Measurements from ENCODE around the gene MFRP.

The MFRP gene

DNA sequence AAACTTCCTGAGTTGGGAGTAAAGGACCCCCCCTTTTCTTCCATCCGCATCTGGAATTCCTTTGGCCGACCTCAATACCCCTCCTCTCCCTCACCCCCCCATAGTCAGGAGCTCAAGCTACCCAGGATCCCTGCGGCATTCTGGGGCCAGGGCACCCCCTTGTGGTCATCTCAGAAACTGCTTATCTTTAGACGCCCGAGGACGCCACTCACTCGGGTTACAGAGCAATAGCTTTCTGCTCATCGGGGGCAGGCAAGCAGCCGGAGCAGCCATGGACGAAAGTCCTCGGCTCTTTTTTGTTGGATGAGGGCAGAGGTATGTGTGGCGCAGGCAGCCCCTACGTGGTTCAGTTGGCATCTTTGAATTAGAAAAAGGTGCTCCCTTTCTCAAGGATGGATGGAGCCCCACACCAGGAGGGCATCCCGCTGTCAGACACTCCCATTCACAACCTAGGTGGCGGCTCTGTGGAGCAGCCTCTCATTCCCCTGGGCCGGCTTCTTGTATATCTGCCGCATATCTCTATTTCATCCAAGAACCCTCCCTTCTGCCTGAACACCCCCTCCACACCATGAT is 8.1 kb downstream of the MFRP start:
- no peak overlapping the region for H3K4me3 ChIP-seq (ENCODE audit: low read depth, low read length)
- no peak overlapping the region for H3K27ac ChIP-seq
- H3K36me3 ChIP-seq (ENCODE audit: control insufficient read depth, insufficient read depth, low read length): no peaks in the 10 kb centered on the region
- TF ChIP-seq, protein P1, sequence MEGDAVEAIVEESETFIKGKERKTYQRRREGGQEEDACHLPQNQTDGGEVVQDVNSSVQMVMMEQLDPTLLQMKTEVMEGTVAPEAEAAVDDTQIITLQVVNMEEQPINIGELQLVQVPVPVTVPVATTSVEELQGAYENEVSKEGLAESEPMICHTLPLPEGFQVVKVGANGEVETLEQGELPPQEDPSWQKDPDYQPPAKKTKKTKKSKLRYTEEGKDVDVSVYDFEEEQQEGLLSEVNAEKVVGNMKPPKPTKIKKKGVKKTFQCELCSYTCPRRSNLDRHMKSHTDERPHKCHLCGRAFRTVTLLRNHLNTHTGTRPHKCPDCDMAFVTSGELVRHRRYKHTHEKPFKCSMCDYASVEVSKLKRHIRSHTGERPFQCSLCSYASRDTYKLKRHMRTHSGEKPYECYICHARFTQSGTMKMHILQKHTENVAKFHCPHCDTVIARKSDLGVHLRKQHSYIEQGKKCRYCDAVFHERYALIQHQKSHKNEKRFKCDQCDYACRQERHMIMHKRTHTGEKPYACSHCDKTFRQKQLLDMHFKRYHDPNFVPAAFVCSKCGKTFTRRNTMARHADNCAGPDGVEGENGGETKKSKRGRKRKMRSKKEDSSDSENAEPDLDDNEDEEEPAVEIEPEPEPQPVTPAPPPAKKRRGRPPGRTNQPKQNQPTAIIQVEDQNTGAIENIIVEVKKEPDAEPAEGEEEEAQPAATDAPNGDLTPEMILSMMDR (IDR thresholded peaks at IDR 0.05): peak; percentile 67
- H3K79me2 ChIP-seq: no peaks in the 10 kb centered on the region
- no peaks in the 10 kb centered on the region for H3K9me3 ChIP-seq (ENCODE audit: control insufficient read depth, low read length)
- no peak overlapping the region for H3K9ac ChIP-seq
- no peak overlapping the region for H3K4me2 ChIP-seq (ENCODE audit: low read length)
- H3K27me3 ChIP-seq (ENCODE audit: control insufficient read depth, insufficient read depth, low read length): no peaks in the 10 kb centered on the region
- H2AFZ ChIP-seq: no peak overlapping the region
- H3K4me1 ChIP-seq: no peaks in the 10 kb centered on the region

DNA sequence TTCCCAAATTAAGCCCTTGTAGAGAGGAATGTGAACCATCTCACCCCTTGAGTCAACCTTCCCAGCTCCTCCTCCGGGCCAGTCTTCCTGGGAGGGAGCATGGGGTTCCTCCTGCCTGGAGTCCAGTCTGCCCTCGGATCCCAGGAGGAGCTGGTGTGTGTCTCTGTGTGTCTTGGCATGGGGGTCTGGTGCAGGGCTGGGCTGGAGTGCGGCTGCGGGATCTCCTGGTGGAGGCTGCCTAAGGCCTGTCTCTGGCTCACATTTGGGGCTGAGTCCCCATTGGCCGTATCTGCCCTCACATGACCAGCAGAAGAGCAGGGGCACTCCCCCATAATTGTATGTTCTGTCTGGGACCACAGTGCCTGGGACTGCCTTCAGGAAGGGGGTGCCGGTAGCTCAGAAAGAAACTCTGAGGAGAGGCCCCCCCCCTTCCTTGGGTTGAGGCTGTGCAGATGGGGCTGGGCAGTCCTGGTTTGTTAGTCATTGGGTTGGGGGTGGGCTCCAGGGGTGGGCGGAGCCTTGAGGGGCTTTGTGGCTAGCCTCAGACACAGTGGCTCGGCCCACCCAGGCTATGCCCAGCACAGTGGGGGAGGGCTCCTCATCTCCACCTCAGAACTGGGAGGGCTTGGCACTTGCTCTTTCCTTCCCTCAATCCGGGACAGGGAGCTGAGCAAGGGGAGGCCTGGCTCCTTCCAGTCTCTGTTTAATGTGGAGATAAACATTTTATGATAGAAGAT is 8.8 kb downstream of the MFRP start:
- Histone ChIP-seq H3K9ac (no peak overlapping the region), H3K4me2 (ENCODE audit: low read length) (no peak overlapping the region), H3K27me3 (ENCODE audit: control insufficient read depth, insufficient read depth, low read length) (no peaks in the 10 kb centered on the region), H3K36me3 (ENCODE audit: control insufficient read depth, insufficient read depth, low read length) (no peaks in the 10 kb centered on the region), H3K27ac (no peak overlapping the region), H3K4me3 (ENCODE audit: low read depth, low read length) (no peak overlapping the region), H2AFZ (no peak overlapping the region), H3K79me2 (no peaks in the 10 kb centered on the region), H3K4me1 (no peaks in the 10 kb centered on the region), H3K9me3 (ENCODE audit: control insufficient read depth, low read length) (no peaks in the 10 kb centered on the region)
- TF ChIP-seq, protein P1 (IDR thresholded peaks at IDR 0.05): no peak

DNA sequence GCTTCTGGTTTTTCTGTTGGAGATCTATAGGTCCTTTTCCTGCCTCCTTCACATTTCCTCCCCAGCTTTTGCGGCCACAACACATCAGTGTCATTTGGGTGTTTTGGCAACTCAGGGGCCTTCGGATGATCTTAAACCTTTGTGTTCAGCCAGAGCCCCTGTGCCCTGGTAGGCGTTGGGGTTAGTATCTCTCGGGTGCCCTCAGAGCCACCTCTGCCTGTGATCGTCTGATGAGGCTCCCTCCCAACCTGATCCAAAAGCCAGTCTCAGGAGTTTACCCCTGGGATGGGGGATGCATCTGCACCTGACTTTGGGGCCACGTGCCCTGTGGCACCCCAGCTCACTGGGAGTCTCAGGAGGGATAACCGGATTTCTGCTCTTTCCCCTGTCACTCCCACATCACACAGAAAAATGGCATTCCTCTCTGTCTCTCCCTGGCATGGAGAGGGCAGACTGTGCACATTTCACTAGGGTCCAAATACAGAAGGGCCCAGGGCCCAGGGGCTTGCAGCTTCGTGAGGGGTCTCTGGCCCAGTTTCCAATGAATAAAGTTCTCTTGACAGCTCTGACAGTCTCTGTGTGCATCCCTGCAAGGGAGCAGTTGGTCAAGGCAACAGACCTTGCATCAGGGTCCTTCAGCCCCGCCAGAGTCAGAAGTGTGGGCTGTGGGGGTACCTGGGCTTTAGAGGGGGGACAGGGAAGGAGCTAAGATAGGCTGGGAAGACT is 9.6 kb downstream of the MFRP start:
- no peak overlapping the region for H2AFZ ChIP-seq
- no peak overlapping the region for H3K27ac ChIP-seq
- H3K4me2 ChIP-seq (ENCODE audit: low read length): no peak overlapping the region
- H3K36me3 ChIP-seq (ENCODE audit: control insufficient read depth, insufficient read depth, low read length): no peaks in the 10 kb centered on the region
- TF ChIP-seq, protein P1 (IDR thresholded peaks at IDR 0.05): no peak
- no peaks in the 10 kb centered on the region for H3K27me3 ChIP-seq (ENCODE audit: control insufficient read depth, insufficient read depth, low read length)
- no peaks in the 10 kb centered on the region for H3K9me3 ChIP-seq (ENCODE audit: control insufficient read depth, low read length)
- no peak overlapping the region for H3K4me3 ChIP-seq (ENCODE audit: low read depth, low read length)
- H3K4me1 ChIP-seq: no peaks in the 10 kb centered on the region
- no peak overlapping the region for H3K9ac ChIP-seq
- no peaks in the 10 kb centered on the region for H3K79me2 ChIP-seq

DNA sequence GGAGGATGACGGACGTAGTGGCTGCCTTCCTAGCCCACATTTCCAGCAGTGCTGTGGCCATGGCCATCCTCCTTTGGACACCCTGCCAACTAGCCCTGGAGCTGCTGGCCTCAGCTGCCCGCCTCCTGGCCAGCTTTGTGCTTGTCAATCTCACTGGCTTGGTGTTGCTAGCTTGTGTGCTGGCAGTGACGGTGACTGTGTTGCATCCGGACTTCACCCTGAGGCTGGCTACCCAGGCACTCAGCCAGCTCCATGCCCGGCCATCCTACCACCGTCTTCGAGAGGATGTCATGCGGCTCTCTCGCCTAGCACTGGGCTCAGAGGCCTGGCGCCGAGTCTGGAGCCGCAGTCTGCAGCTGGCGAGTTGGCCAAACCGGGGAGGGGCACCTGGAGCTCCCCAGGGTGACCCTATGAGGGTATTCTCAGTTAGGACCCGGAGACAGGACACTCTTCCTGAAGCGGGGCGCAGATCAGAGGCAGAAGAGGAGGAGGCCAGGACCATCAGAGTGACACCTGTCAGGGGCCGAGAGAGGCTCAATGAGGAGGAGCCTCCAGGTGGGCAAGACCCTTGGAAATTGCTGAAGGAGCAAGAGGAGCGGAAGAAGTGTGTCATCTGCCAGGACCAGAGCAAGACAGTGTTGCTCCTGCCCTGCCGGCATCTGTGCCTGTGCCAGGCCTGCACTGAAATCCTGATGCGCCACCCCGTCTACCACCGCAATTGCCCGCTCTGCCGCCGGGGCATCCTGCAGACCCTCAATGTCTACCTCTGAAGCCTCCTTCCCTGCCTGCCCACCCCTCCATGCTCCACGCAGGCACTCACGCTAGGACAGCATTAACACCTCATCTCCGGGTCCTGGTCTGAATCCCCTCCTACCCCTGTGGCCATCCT is 10.6 kb downstream of the MFRP start:
- Histone ChIP-seq H3K9me3 (ENCODE audit: control insufficient read depth, low read length) (no peaks in the 10 kb centered on the region), H3K79me2 (no peaks in the 10 kb centered on the region), H3K4me2 (ENCODE audit: low read length) (no peak overlapping the region), H3K4me3 (ENCODE audit: low read depth, low read length) (no peak overlapping the region), H3K4me1 (no peaks in the 10 kb centered on the region), H3K36me3 (ENCODE audit: control insufficient read depth, insufficient read depth, low read length) (no peaks in the 10 kb centered on the region), H3K27ac (no peak overlapping the region), H3K9ac (no peak overlapping the region), H3K27me3 (ENCODE audit: control insufficient read depth, insufficient read depth, low read length) (no peaks in the 10 kb centered on the region), H2AFZ (no peak overlapping the region)
- TF ChIP-seq, protein P1 (IDR thresholded peaks at IDR 0.05): no peak

All from parathyroid adenoma (tissue), 2 donors.